H1 (cell line): ENCODE results near the gene RERE. TPM values are rescaled to one million over a fixed set of nuclear protein-coding genes. Genes with fewer than 3 reads are reported as not detected.

Source experiments
- CTCF ChIA-PET: fragments of 300-600 bp; sonication (Branson Sonifier 250); formaldehyde crosslinking; loops from one replicate; lab custom pipeline; 2021; ENCODE audit not compliant: partially characterized antibody; lab: Charles Lee
- POLR2A ChIA-PET: fragments of 300-600 bp; sonication (Branson Sonifier 250); formaldehyde crosslinking; loops from one replicate; lab custom pipeline; 2021; ENCODE audit warnings: inconsistent platforms; ENCODE audit not compliant: partially characterized antibody; lab: Charles Lee
- DNase-seq, 2 experiments: peaks; one replicate each; pipeline versions ENCODE4 v3.0.0 to v3.0.0-alpha.2; 2010 to 2022; ENCODE audit warnings: low spot score in 2 of 2, low read depth in 1 of 2, mixed read lengths in 1 of 2
- FAIRE-seq: peaks from 2 replicates; lab custom pipeline; 2011; peaks lifted over from hg19 to GRCh38; lab: Jason Lieb, UNC
- H2AFZ ChIP-seq: 2 replicates; pipeline ENCODE4 v1.8.1; 2012; ENCODE audit warnings: low read length, inconsistent platforms
- H2AK5ac ChIP-seq: 2 replicates; pipeline ENCODE4 v1.6.1; 2013; ENCODE audit warnings: low read depth, low read length
- H2BK120ac ChIP-seq: replicated peaks from 2 replicates; pipeline ENCODE3; 2013; ENCODE audit warnings: low read depth, low read length, inconsistent platforms
- H2BK12ac ChIP-seq: 2 replicates; pipeline ENCODE4 v1.6.1; 2013; ENCODE audit warnings: low read depth, low read length
- H2BK15ac ChIP-seq: 2 replicates; pipeline ENCODE4 v1.6.1; 2013; ENCODE audit warnings: low read length
- H2BK20ac ChIP-seq: 2 replicates; pipeline ENCODE4 v1.6.1; 2013; ENCODE audit warnings: low read length
- H2BK5ac ChIP-seq: 2 replicates; pipeline ENCODE4 v1.6.1; 2013; ENCODE audit warnings: low read depth, low read length
- H3K14ac ChIP-seq: 2 replicates; pipeline ENCODE4 v1.6.1; 2013; ENCODE audit warnings: inconsistent platforms; ENCODE audit not compliant: insufficient read length
- H3K18ac ChIP-seq: 2 replicates; pipeline ENCODE4 v1.6.1; 2013; ENCODE audit warnings: low read length; ENCODE audit errors: extremely low read depth
- H3K23ac ChIP-seq: 2 replicates; pipeline ENCODE4 v1.6.1; 2013; ENCODE audit warnings: inconsistent platforms; ENCODE audit not compliant: insufficient read length
- H3K23me2 ChIP-seq: 2 replicates; pipeline ENCODE4 v1.6.1; 2013; ENCODE audit warnings: low read depth, low read length
- H3K27ac ChIP-seq: 2 replicates; pipeline ENCODE4 v1.6.1; 2011; ENCODE audit warnings: low read depth, low read length, inconsistent platforms
- H3K27me3 ChIP-seq, 4 experiments: replicated peaks in 1 of 4; 1 replicate in 1 of 4; 2 replicates in 3 of 4; pipeline versions ENCODE4 v1.6.1 to v1.8.1; 2011 to 2013; ENCODE audit warnings: low read length in 3 of 4, mild to moderate bottlenecking in 3 of 4, inconsistent platforms in 2 of 4, mixed read lengths in 2 of 4, moderate library complexity in 1 of 4; ENCODE audit not compliant: control insufficient read depth in 3 of 4, insufficient read depth in 3 of 4; ENCODE audit errors: extremely low read depth in 1 of 4
- H3K36me3 ChIP-seq, 4 experiments: 2 replicates each; pipeline versions ENCODE4 v1.6.1 to v1.8.1; 2011 to 2013; ENCODE audit warnings: mild to moderate bottlenecking in 4 of 4, low read length in 3 of 4, moderate library complexity in 2 of 4, control low read depth in 1 of 4, inconsistent platforms in 1 of 4; ENCODE audit not compliant: insufficient read depth in 4 of 4, control insufficient read depth in 2 of 4
- H3K4ac ChIP-seq: replicated peaks from 2 replicates; pipeline ENCODE3; 2013; ENCODE audit warnings: low read length, low read depth, mixed read lengths, inconsistent platforms; ENCODE audit not compliant: insufficient read length
- H3K4me1 ChIP-seq, 4 experiments: replicated peaks in 1 of 4; 1 replicate in 1 of 4; 2 replicates in 3 of 4; pipeline versions ENCODE4 v1.6.1 to v1.8.1; 2011 to 2013; ENCODE audit warnings: low read length in 3 of 4, inconsistent platforms in 2 of 4, mixed read lengths in 1 of 4; ENCODE audit not compliant: insufficient read depth in 4 of 4, control insufficient read depth in 3 of 4
- H3K4me2 ChIP-seq, 2 experiments: 2 replicates each; pipeline versions ENCODE4 v1.6.1 to v1.8.1; 2011 to 2013; ENCODE audit warnings: low read depth in 2 of 2, low read length in 2 of 2, control low read depth in 1 of 2, inconsistent platforms in 1 of 2, mild to moderate bottlenecking in 1 of 2; ENCODE audit not compliant: insufficient read depth in 1 of 2
- H3K4me3 ChIP-seq, 4 experiments: fragments of 200-600, 300-600 bp in 1 of 4; sonication (generic), shearing (Covaris generic), sonication (Bioruptor Twin) in 1 of 4; 2 replicates each; pipeline versions ENCODE4 v1.5.1 to v1.8.1; 2011 to 2016; ENCODE audit warnings: low read length in 4 of 4, low read depth in 3 of 4, control low read depth in 2 of 4, inconsistent platforms in 2 of 4, mild to moderate bottlenecking in 2 of 4, mixed read lengths in 1 of 4, moderate library complexity in 1 of 4; ENCODE audit not compliant: insufficient read depth in 2 of 4; ENCODE audit errors: extremely low read depth in 1 of 4
- H3K56ac ChIP-seq: replicated peaks from 2 replicates; pipeline ENCODE3; 2013; ENCODE audit warnings: low read depth, mild to moderate bottlenecking, mixed read lengths, low read length, inconsistent platforms; ENCODE audit not compliant: insufficient read length
- H3K79me1 ChIP-seq: 2 replicates; pipeline ENCODE4 v1.6.1; 2013; ENCODE audit warnings: low read depth, low read length, control low read depth
- H3K79me2 ChIP-seq, 2 experiments: 2 replicates each; pipeline versions ENCODE4 v1.6.1 to v1.8.1; 2012 to 2013; ENCODE audit warnings: low read length in 2 of 2, mild to moderate bottlenecking in 2 of 2, inconsistent platforms in 1 of 2; ENCODE audit not compliant: insufficient read depth in 2 of 2, control insufficient read depth in 1 of 2
- H3K9ac ChIP-seq, 4 experiments: replicated peaks in 1 of 4; 1 replicate in 1 of 4; 2 replicates in 3 of 4; pipeline versions ENCODE4 v1.6.1 to v1.8.1; 2011 to 2013; ENCODE audit warnings: low read depth in 3 of 4, low read length in 3 of 4, control low read depth in 2 of 4, mild to moderate bottlenecking in 2 of 4, moderate library complexity in 2 of 4, inconsistent platforms in 1 of 4; ENCODE audit errors: extremely low read depth in 1 of 4
- H3K9me3 ChIP-seq, 2 experiments: 2 replicates each; pipeline versions ENCODE4 v1.6.1 to v1.8.1; 2012 to 2013; ENCODE audit warnings: mild to moderate bottlenecking in 2 of 2, moderate library complexity in 2 of 2, control low read depth in 1 of 2, inconsistent platforms in 1 of 2, low read depth in 1 of 2, low read length in 1 of 2, mixed read lengths in 1 of 2; ENCODE audit not compliant: insufficient read depth in 2 of 2
- H4K20me1 ChIP-seq, 2 experiments: replicated peaks in 1 of 2; 2 replicates each; pipeline versions ENCODE3 to v1.8.1; 2011 to 2013; ENCODE audit warnings: inconsistent platforms in 2 of 2, low read length in 2 of 2, mild to moderate bottlenecking in 1 of 2; ENCODE audit not compliant: insufficient read depth in 2 of 2, control insufficient read depth in 1 of 2
- H4K5ac ChIP-seq: 2 replicates; pipeline ENCODE4 v1.6.1; 2013; ENCODE audit warnings: low read length, low read depth, mixed read lengths, inconsistent platforms; ENCODE audit not compliant: insufficient read length
- H4K8ac ChIP-seq: 2 replicates; pipeline ENCODE4 v1.8.0; 2013; ENCODE audit warnings: mild to moderate bottlenecking, moderate library complexity, low read length, inconsistent platforms; ENCODE audit not compliant: insufficient read depth; ENCODE audit errors: extremely low read depth
- H4K91ac ChIP-seq: replicated peaks from 2 replicates; pipeline ENCODE3; 2013; ENCODE audit warnings: low read length, mixed read lengths, inconsistent platforms; ENCODE audit not compliant: insufficient read length
- BACH1 ChIP-seq: IDR thresholded peaks from 2 replicates; pipeline ENCODE4 v1.6.1; 2012; ENCODE audit warnings: low read length, improper control_type of control experiment
- EZH2 ChIP-seq: fragments of 200-600 bp; sonication (generic); IDR thresholded peaks from 2 replicates; pipeline ENCODE4 v1.7.1; 2012; ENCODE audit warnings: low read depth, mild to moderate bottlenecking, moderate library complexity, low read length, inconsistent platforms; ENCODE audit not compliant: severe bottlenecking
- HDAC2 ChIP-seq, 2 experiments: fragments of 300-600 bp in 1 of 2; sonication (generic) in 1 of 2; IDR thresholded peaks; 2 replicates each; pipeline ENCODE4 v1.6.1; 2011 to 2012; ENCODE audit warnings: low read depth in 2 of 2, low read length in 2 of 2, mild to moderate bottlenecking in 2 of 2, moderate library complexity in 2 of 2, borderline replicate concordance in 1 of 2, inconsistent platforms in 1 of 2
- JUND ChIP-seq: IDR thresholded peaks from 2 replicates; pipeline ENCODE4 v1.6.1; 2011; ENCODE audit warnings: mild to moderate bottlenecking, improper control_type of control experiment, low read length
- KDM5A ChIP-seq: fragments of 200-600 bp; IDR thresholded peaks from 2 replicates; pipeline ENCODE4 v1.7.1; 2012; ENCODE audit warnings: mild to moderate bottlenecking, low read length, inconsistent platforms, mixed read lengths
- MAFK ChIP-seq: IDR thresholded peaks from 2 replicates; pipeline ENCODE4 v1.6.1; 2012; ENCODE audit warnings: low read depth, mild to moderate bottlenecking, improper control_type of control experiment, low read length
- NANOG ChIP-seq: IDR thresholded peaks from 2 replicates; pipeline ENCODE4 v1.6.1; 2011; ENCODE audit warnings: low read length, low read depth, mild to moderate bottlenecking, inconsistent platforms; ENCODE audit not compliant: insufficient read depth, poor library complexity, severe bottlenecking
- RFX5 ChIP-seq: IDR thresholded peaks from 2 replicates; pipeline ENCODE4 v1.6.1; 2011; ENCODE audit warnings: low read depth, low read length, improper control_type of control experiment, borderline replicate concordance
- SIX5 ChIP-seq: IDR thresholded peaks from 2 replicates; pipeline ENCODE4 v1.6.1; 2011; ENCODE audit warnings: mild to moderate bottlenecking, low read depth, low read length
- SP1 ChIP-seq: IDR thresholded peaks from 2 replicates; pipeline ENCODE4 v1.6.1; 2011; ENCODE audit warnings: low read depth, low read length
- WGBS, 2 experiments: shearing (Covaris generic) in 1 of 2; methylation state at CpG; one replicate each; pipeline versions ENCODE4 v1.1.6 to v1.1.7; 2013 to 2015; ENCODE audit warnings: low lambda C conversion rate in 2 of 2, mixed read lengths in 2 of 2, inconsistent platforms in 1 of 2, low coverage in 1 of 2, missing lambda C conversion rate in 1 of 2; ENCODE audit not compliant: insufficient replicate concordance in 2 of 2, insufficient coverage in 1 of 2, insufficient read length in 1 of 2; ENCODE audit errors: extremely low coverage in 1 of 2, missing lambda C conversion rate in 1 of 2; 5-methylcytosine and 5-hydroxymethylcytosine counted together
- polyA plus RNA-seq, 7 experiments: library from polyadenylated mRNA; depleted of rRNA in 3 of 7; stranded (reverse) in 5 of 7; unstranded in 2 of 7; fragments of >200 nt in 5 of 7; fragments of 200-250 nt in 2 of 7; gene quantifications; 1 replicate in 5 of 7; 2 replicates in 1 of 7; 4 replicates in 1 of 7; pipeline versions ENCODE4 v1.2.1 to v1.2.3, GENCODE V29; 2011 to 2013; ENCODE audit warnings: missing spikeins in 2 of 7, mixed read lengths in 2 of 7
- total RNA-seq: library from RNA; stranded (reverse); fragmentation: NEBNext Ultra II Directional; extraction: Animal tissue kit (Norgen Biotek cat#: 25700); gene quantifications from 2 replicates; pipeline ENCODE4 v1.2.1, GENCODE V29; 2021
- TF ChIP-seq, protein P1 (sequence below), 3 experiments: IDR thresholded peaks; 1 replicate in 2 of 3; 2 replicates in 1 of 3; pipeline versions ENCODE4 v1.5.1 to v1.6.1; 2011; ENCODE audit warnings: low read length in 3 of 3, mild to moderate bottlenecking in 3 of 3, inconsistent platforms in 2 of 3, low read depth in 1 of 3, moderate library complexity in 1 of 3; ENCODE audit not compliant: insufficient read depth in 1 of 3; ENCODE audit errors: control extremely low read depth in 1 of 3

The RERE gene
- total and polyA plus RNA-seq, 2 of the 8 experiments (the other 6 are each of a cell fraction or from before 2014, with no cell fraction given), result 15.3 to 142 TPM

DNA sequence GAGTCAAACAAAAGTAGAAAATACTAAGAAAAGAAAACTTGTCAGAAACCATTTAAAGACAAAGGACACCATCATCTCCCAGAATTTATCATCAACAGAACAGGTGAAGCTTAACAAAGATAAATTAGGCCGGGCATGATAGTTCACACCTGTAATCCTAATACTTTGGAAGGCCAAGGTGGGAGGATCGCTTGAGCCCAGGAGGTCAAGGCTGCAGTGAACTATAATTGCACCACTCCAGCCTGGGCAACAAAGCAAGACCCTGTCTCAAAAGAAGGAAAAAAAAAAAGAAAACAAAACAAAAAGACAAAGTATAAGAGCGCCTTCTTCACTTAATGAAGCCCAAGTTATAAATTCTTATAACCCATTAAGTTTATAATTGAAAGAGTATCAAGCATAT lies 25.6 kb downstream of the RERE start:
- Histone ChIP-seq H2AFZ (no peak overlapping the region), H3K18ac (no peak overlapping the region), H3K36me3 (no peaks in the 10 kb centered on the region), H2BK12ac (no peak overlapping the region), H3K23me2 (0 out of 2 replicates have a peak, but pooled peaks cover 2% of the 10 kb centered on the region), H2BK15ac (no peak overlapping the region), H4K8ac (no peak overlapping the region), H3K27ac (no peak overlapping the region), H3K27me3 (no peaks in the 10 kb centered on the region), H4K20me1 (peaks cover 0 to 8% of the 10 kb centered on the region in 2 experiments), H3K56ac (no peak overlapping the region), H3K4me1 (peaks cover 3 to 24% (median 10%) of the 10 kb centered on the region in 4 experiments), H2BK20ac (no peak overlapping the region), H3K4me2 (no peak overlapping the region), H4K91ac (no peak overlapping the region), H3K4ac (no peak overlapping the region), H3K23ac (no peak overlapping the region), H3K4me3 (no peak overlapping the region), H3K9ac (no peak overlapping the region), H4K5ac (no peak overlapping the region), H3K14ac (no peak overlapping the region), H3K79me2 (peaks cover 0 to 68% of the 10 kb centered on the region in 2 experiments; a peak in 2 of 4 replicates), H3K9me3 (no peaks in the 10 kb centered on the region), H2AK5ac (no peak overlapping the region), H2BK120ac (no peak overlapping the region), H2BK5ac (no peak overlapping the region), H3K79me1 (0 out of 2 replicates have a peak, but pooled peaks cover 6% of the 10 kb centered on the region)
- FAIRE-seq (no peak), DNase-seq (no peak)
- CTCF ChIA-PET, result interaction anchor here (1.1 to 2.2 kb wide), 6 partner anchors 10 to 170 kb away, joined by 3 to 11 read pairs (median 4); no protein-coding TSS in a partner anchor
- no peak for TF ChIP-seq NANOG
- no peak for TF ChIP-seq SIX5
- no peak for TF ChIP-seq RFX5
- TF ChIP-seq SP1, result no peak
- no peak for TF ChIP-seq BACH1
- TF ChIP-seq KDM5A, result no peak
- TF ChIP-seq, protein P1, sequence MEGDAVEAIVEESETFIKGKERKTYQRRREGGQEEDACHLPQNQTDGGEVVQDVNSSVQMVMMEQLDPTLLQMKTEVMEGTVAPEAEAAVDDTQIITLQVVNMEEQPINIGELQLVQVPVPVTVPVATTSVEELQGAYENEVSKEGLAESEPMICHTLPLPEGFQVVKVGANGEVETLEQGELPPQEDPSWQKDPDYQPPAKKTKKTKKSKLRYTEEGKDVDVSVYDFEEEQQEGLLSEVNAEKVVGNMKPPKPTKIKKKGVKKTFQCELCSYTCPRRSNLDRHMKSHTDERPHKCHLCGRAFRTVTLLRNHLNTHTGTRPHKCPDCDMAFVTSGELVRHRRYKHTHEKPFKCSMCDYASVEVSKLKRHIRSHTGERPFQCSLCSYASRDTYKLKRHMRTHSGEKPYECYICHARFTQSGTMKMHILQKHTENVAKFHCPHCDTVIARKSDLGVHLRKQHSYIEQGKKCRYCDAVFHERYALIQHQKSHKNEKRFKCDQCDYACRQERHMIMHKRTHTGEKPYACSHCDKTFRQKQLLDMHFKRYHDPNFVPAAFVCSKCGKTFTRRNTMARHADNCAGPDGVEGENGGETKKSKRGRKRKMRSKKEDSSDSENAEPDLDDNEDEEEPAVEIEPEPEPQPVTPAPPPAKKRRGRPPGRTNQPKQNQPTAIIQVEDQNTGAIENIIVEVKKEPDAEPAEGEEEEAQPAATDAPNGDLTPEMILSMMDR (IDR thresholded peaks at IDR 0.05; ENCODE audit: control extremely low read depth in 1 of 3, insufficient read depth in 1 of 3, low read depth in 1 of 3, low read length in 3 of 3), result no peak
- no peak for TF ChIP-seq EZH2
- TF ChIP-seq MAFK, result no peak
- no peak for TF ChIP-seq JUND
- no peak for TF ChIP-seq HDAC2 (IDR thresholded peaks at IDR 0.05; ENCODE audit: borderline replicate concordance in 1 of 2, low read depth in 2 of 2, low read length in 2 of 2)
- POLR2A ChIA-PET, result interaction anchor here (1.3 kb wide), 1 partner anchor 9 kb away, joined by 4 read pairs; no protein-coding TSS in a partner anchor
- WGBS, 2 experiments, result 94% methylated on average over 3 of the region's 3 CpGs; no CpG with 5 or more reads in 1 of the 2 experiments
